ENCODE data around the gene C2orf81. TPM values are rescaled to one million over a fixed set of nuclear protein-coding genes. Genes with fewer than 3 reads are reported as not detected.
A peak's percentile ranks its signal among the peaks of the same experiment; 100 is the strongest.
"Not testable (repeated sequence)": the region's sequence is repeated elsewhere in the genome, so short reads cannot be mapped to it uniquely, and the experiment has no call there.

The C2orf81 gene
- 3.7 TPM for total RNA-seq (ENCODE audit: unreplicated experiment)
- long read RNA-seq, partial matches to known transcripts: 0 of 1 reads
- long read RNA-seq, other reads (novel, unspliced or antisense): 0 of 1 reads

GRCh38 chr2:74421221-74421870 lies at the start of gene C2orf81, which contains the start of gene WDR54:
Gene C2orf81, minus strand, starts transcription at chr2:74421619. Its CDS starts 59 bp downstream, at chr2:74421560.
Gene WDR54, plus strand, starts transcription at chr2:74421730. Its CDS starts 424 bp downstream, at chr2:74422154.
- peaks cover 13% of the 10 kb centered on the region for H3K9me3 Mint-ChIP-seq (ENCODE audit: unreplicated experiment)
- H3K36me3 Mint-ChIP-seq (ENCODE audit: unreplicated experiment): no peaks in the 10 kb centered on the region
- peaks cover 9% of the 10 kb centered on the region for H3K4me1 Mint-ChIP-seq (ENCODE audit: low read depth, unreplicated experiment)
- H3K27ac Mint-ChIP-seq (ENCODE audit: unreplicated experiment): peak within 1 kb of the TSS; percentile 89
- H3K27me3 Mint-ChIP-seq (ENCODE audit: unreplicated experiment): peaks cover 13% of the 10 kb centered on the region
- H3K4me3 Mint-ChIP-seq (ENCODE audit: unreplicated experiment): peak within 1 kb of the TSS; percentile 100
- peak; percentile 96 for DNase-seq
- no peak for TF ChIP-seq CTCF (IDR thresholded peaks at IDR 0.05; ENCODE audit: partially characterized antibody, unreplicated experiment)

DNA sequence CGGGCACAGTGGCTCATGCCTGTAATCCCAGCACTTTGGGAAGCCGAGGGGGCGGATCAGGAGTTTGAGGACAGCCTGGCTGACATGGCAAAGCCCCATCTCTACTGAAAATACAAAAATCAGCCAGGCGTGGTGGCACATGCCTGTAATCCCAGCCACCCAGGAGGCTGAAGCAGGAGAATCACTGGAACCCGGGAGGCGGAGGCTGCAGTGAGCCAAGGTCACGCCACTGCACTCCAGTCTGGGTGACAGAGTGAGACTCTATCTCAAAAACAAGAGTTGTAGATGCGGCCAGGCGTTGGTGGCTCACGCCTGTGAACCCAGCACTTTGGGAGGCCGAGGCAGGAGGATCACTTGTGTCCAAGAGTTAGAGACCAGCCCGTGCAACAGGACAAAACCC lies 49.3 kb upstream of the C2orf81 start:
- not testable (repeated sequence) for H3K36me3 Mint-ChIP-seq (ENCODE audit: unreplicated experiment); H3K4me1 Mint-ChIP-seq (ENCODE audit: low read depth, unreplicated experiment); DNase-seq; H3K27ac Mint-ChIP-seq (ENCODE audit: unreplicated experiment)
- H3K27me3 Mint-ChIP-seq (ENCODE audit: unreplicated experiment): peaks cover 21% of the 10 kb centered on the region
- H3K9me3 Mint-ChIP-seq (ENCODE audit: unreplicated experiment): peaks cover 18% of the 10 kb centered on the region
- peak overlapping the region; percentile 83 for H3K4me3 Mint-ChIP-seq (ENCODE audit: unreplicated experiment)

DNA sequence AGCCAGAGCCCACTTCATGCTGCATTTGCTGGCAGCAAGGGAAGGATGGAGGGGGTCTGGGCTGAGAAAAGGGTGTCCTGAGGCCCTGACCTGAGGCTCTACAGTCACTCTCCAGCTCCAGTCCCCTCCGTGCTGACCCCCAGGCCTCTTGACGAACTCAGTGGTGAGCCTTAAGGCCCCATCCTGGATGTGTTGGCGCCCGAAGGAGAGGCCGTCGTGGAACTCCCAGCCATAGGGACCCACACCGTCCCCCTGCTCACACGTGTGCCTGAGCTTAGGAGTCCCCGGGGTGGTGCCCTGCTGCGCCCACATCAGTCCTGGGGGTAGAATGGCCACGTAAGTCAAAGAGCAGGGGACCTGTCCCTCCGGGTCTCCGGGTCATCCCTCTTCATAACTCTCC lies 43.0 kb upstream of the C2orf81 start:
- no peak for DNase-seq
- Mint-ChIP-seq H3K36me3 (ENCODE audit: unreplicated experiment) (no peaks in the 10 kb centered on the region), H3K27me3 (ENCODE audit: unreplicated experiment) (peaks cover 10% of the 10 kb centered on the region), H3K4me1 (ENCODE audit: low read depth, unreplicated experiment) (peaks cover 6% of the 10 kb centered on the region), H3K27ac (ENCODE audit: unreplicated experiment) (peak overlapping the region; percentile 33), H3K9me3 (ENCODE audit: unreplicated experiment) (peaks cover 5% of the 10 kb centered on the region), H3K4me3 (ENCODE audit: unreplicated experiment) (peak overlapping the region; percentile 86)
- TF ChIP-seq CTCF (IDR thresholded peaks at IDR 0.05; ENCODE audit: partially characterized antibody, unreplicated experiment): no peak

- H3K4me3 Mint-ChIP-seq (ENCODE audit: unreplicated experiment): no peak overlapping the region
- peaks cover 20% of the 10 kb centered on the region for H3K27me3 Mint-ChIP-seq (ENCODE audit: unreplicated experiment)
- no peak overlapping the region for H3K27ac Mint-ChIP-seq (ENCODE audit: unreplicated experiment)
- TF ChIP-seq CTCF (IDR thresholded peaks at IDR 0.05; ENCODE audit: partially characterized antibody, unreplicated experiment): no peak
- H3K9me3 Mint-ChIP-seq (ENCODE audit: unreplicated experiment): peaks cover 10% of the 10 kb centered on the region
- H3K36me3 Mint-ChIP-seq (ENCODE audit: unreplicated experiment): no peaks in the 10 kb centered on the region
- DNase-seq: no peak
- peaks cover 8% of the 10 kb centered on the region for H3K4me1 Mint-ChIP-seq (ENCODE audit: low read depth, unreplicated experiment)
Measured at GRCh38 chr2:74462786-74463105, 41.3 kb upstream of the C2orf81 start.

- H3K4me3 Mint-ChIP-seq (ENCODE audit: unreplicated experiment): no peak overlapping the region
- peaks cover 20% of the 10 kb centered on the region for H3K27me3 Mint-ChIP-seq (ENCODE audit: unreplicated experiment)
Measured at GRCh38 chr2:74462054-74462785, 40.8 kb upstream of the C2orf81 start.

More at GRCh38 chr2:74462054-74462785, 40.8 kb upstream of the C2orf81 start:
- peaks cover 10% of the 10 kb centered on the region for H3K9me3 Mint-ChIP-seq (ENCODE audit: unreplicated experiment)
- peaks cover 8% of the 10 kb centered on the region for H3K4me1 Mint-ChIP-seq (ENCODE audit: low read depth, unreplicated experiment)
- no peak overlapping the region for H3K27ac Mint-ChIP-seq (ENCODE audit: unreplicated experiment)
- TF ChIP-seq CTCF (IDR thresholded peaks at IDR 0.05; ENCODE audit: partially characterized antibody, unreplicated experiment): no peak
- no peak for DNase-seq
- no peaks in the 10 kb centered on the region for H3K36me3 Mint-ChIP-seq (ENCODE audit: unreplicated experiment)
